H1 (cell line): Measurements from ENCODE around the gene MYO16. TPM values are rescaled to one million over a fixed set of nuclear protein-coding genes. Genes with fewer than 3 reads are reported as not detected.

Source experiments
- CREB1 ChIP-seq: IDR thresholded peaks from 2 replicates; pipeline ENCODE4 v1.6.1; 2012; ENCODE audit warnings: inconsistent platforms
- polyA plus RNA-seq, 7 experiments: library from polyadenylated mRNA; depleted of rRNA in 3 of 7; stranded (reverse) in 5 of 7; unstranded in 2 of 7; fragments of >200 nt in 5 of 7; fragments of 200-250 nt in 2 of 7; gene quantifications; 1 replicate in 5 of 7; 2 replicates in 1 of 7; 4 replicates in 1 of 7; pipeline versions ENCODE4 v1.2.1 to v1.2.3, GENCODE V29; 2011 to 2013; ENCODE audit warnings: missing spikeins in 2 of 7, mixed read lengths in 2 of 7
- total RNA-seq: library from RNA; stranded (reverse); fragmentation: NEBNext Ultra II Directional; extraction: Animal tissue kit (Norgen Biotek cat#: 25700); gene quantifications from 2 replicates; pipeline ENCODE4 v1.2.1, GENCODE V29; 2021
- TF ChIP-seq, protein P1 (sequence below): IDR thresholded peaks from 2 replicates; pipeline ENCODE4 v1.6.1; 2012; ENCODE audit warnings: low read length, inconsistent platforms

Gene MYO16
- total and polyA plus RNA-seq, 2 of the 8 experiments (the other 6 are each of a cell fraction or from before 2014, with no cell fraction given): 0.02 to 0.22 TPM

DNA sequence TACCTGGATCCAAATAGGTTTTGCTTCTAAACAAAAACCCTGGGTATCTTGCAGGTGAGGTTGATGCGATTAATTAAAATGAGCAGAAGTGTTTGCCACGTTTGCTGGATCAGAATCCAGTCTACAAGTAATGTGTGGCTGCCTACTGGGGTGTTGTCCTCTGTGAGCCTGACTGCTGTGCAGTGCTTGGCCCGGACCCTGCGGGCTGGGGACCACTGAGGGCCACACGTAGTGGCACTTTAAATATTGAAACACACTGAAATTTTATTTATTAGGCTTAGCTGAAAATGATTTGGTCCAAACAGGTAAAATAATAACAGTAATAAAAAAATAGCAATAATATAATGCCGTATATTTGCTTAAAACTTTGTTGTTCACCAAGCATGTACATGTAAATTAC is 338.0 kb downstream of the MYO16 start (continued):
- TF ChIP-seq, protein P1, sequence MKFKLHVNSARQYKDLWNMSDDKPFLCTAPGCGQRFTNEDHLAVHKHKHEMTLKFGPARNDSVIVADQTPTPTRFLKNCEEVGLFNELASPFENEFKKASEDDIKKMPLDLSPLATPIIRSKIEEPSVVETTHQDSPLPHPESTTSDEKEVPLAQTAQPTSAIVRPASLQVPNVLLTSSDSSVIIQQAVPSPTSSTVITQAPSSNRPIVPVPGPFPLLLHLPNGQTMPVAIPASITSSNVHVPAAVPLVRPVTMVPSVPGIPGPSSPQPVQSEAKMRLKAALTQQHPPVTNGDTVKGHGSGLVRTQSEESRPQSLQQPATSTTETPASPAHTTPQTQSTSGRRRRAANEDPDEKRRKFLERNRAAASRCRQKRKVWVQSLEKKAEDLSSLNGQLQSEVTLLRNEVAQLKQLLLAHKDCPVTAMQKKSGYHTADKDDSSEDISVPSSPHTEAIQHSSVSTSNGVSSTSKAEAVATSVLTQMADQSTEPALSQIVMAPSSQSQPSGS: no peak
- TF ChIP-seq CREB1: no peak
